ENCODE data around the gene PEX6. TPM values are rescaled to one million over a fixed set of nuclear protein-coding genes. Genes with fewer than 3 reads are reported as not detected.
A peak's percentile ranks its signal among the peaks of the same experiment; 100 is the strongest.

The PEX6 gene
- total RNA-seq, 3 donors from 2014 or later = 13.0 to 22.3 (median 18.9) TPM

DNA sequence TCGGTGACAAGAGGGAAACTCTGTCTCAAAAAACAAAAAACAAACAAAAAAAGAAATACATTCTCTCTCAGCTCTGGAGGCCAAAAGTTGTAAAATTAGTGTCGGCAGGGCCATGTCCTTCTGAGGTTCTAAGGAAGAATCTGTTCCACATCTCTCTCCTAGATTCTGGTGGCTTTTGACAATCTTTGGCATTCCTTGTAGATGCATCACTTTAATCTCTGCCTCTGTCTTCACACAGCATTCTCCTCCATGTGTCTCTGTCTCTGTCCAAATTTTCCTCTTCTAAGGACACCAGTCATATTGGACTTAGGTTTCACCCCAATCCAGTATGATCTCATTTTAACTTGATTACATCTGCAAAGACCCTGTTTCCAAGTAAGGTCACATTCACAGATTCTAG is 14.5 kb upstream of the PEX6 start:
- no peaks in the 10 kb centered on the region for H3K9me3 ChIP-seq
- no peak overlapping the region for H3K4me3 ChIP-seq
- TF ChIP-seq, protein P1, sequence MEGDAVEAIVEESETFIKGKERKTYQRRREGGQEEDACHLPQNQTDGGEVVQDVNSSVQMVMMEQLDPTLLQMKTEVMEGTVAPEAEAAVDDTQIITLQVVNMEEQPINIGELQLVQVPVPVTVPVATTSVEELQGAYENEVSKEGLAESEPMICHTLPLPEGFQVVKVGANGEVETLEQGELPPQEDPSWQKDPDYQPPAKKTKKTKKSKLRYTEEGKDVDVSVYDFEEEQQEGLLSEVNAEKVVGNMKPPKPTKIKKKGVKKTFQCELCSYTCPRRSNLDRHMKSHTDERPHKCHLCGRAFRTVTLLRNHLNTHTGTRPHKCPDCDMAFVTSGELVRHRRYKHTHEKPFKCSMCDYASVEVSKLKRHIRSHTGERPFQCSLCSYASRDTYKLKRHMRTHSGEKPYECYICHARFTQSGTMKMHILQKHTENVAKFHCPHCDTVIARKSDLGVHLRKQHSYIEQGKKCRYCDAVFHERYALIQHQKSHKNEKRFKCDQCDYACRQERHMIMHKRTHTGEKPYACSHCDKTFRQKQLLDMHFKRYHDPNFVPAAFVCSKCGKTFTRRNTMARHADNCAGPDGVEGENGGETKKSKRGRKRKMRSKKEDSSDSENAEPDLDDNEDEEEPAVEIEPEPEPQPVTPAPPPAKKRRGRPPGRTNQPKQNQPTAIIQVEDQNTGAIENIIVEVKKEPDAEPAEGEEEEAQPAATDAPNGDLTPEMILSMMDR (IDR thresholded peaks at IDR 0.05) = no peak
- no peak for TF ChIP-seq POLR2AphosphoS5 (IDR thresholded peaks at IDR 0.05)
- no peak for TF ChIP-seq POLR2A (IDR thresholded peaks at IDR 0.05)
- no peaks in the 10 kb centered on the region for H3K4me1 ChIP-seq
- H3K36me3 ChIP-seq = no peaks in the 10 kb centered on the region
- intact Hi-C loops (cut with DNase I; ENCODE audit: low total_unique reads) = no loop called here
- no peak overlapping the region for H3K27ac ChIP-seq
- no peaks in the 10 kb centered on the region for H3K27me3 ChIP-seq
- no peak for DNase-seq (ENCODE audit: low spot score in 2 of 2)

DNA sequence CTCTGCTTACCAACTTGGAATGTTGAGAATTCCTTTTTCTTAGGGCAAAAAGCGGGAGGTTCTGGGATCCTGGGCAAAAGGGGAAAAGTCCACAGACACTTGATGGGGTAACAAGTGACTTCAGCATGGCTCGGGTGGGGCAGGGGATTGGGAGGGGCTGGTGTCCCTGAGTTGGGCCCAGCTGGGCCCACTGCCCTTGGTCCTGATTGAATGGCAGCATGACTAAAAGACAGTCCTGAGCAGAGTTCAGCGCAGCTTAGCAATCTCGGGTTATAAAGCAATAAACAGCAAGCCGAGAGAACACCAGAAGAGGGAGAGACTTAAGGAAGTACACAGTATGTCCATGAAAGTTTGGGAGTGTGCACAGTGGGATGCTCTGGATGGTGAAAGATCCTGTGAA is 10.9 kb upstream of the PEX6 start:
- Histone ChIP-seq H3K9me3 (no peaks in the 10 kb centered on the region), H3K36me3 (no peaks in the 10 kb centered on the region), H3K27me3 (no peaks in the 10 kb centered on the region), H3K27ac (no peak overlapping the region), H3K4me3 (no peak overlapping the region), H3K4me1 (peaks cover 0 to 7% of the 10 kb centered on the region in 2 donors)
- DNase-seq (ENCODE audit: low spot score in 2 of 2) = no peak
- intact Hi-C loops (cut with DNase I; ENCODE audit: low total_unique reads) = loop anchor here (10.0 kb wide), 1 partner anchor 1055 kb away; no protein-coding TSS in a partner anchor
- TF ChIP-seq POLR2AphosphoS5 (IDR thresholded peaks at IDR 0.05) = no peak
- TF ChIP-seq, protein P1 (IDR thresholded peaks at IDR 0.05) = no peak
- no peak for TF ChIP-seq POLR2A (IDR thresholded peaks at IDR 0.05)

DNA sequence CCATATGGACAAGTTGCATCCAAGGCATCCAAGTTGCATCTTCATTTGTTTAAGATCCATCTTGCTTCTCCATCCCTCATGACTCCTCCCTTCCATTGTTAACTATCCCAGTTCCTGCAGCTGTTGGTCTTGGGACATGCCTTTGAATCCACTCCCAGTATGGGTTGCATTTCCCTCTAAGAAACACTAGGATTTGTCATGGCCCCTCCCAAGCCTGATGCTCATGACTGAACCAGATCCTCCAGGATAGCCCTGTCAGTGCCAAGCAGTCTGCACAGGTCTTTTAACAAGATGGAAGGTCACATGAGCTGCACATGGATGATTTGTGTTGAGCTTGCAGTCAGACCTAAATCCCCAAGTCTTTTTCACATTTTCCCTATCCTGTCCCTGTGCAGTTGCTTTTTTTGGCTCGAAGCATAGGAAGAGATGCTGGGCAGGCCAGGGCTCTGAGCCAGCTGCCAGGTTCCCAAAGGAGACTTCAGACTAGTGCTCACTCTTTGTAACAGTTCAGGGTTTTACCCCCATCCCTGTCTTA is 9.6 kb upstream of the PEX6 start:
- H3K4me1 ChIP-seq = peaks cover 0 to 7% of the 10 kb centered on the region in 2 donors
- no peaks in the 10 kb centered on the region for H3K27me3 ChIP-seq
- no peak for DNase-seq (ENCODE audit: low spot score in 2 of 2)
- H3K9me3 ChIP-seq = no peaks in the 10 kb centered on the region
- TF ChIP-seq, protein P1 (IDR thresholded peaks at IDR 0.05) = no peak
- no peak for TF ChIP-seq POLR2AphosphoS5 (IDR thresholded peaks at IDR 0.05)
- TF ChIP-seq POLR2A (IDR thresholded peaks at IDR 0.05) = no peak
- intact Hi-C loops (cut with DNase I; ENCODE audit: low total_unique reads) = loop anchor here (10.0 kb wide), 1 partner anchor 1054 kb away; no protein-coding TSS in a partner anchor
- no peak overlapping the region for H3K27ac ChIP-seq
- no peak overlapping the region for H3K4me3 ChIP-seq
- H3K36me3 ChIP-seq = no peaks in the 10 kb centered on the region

DNA sequence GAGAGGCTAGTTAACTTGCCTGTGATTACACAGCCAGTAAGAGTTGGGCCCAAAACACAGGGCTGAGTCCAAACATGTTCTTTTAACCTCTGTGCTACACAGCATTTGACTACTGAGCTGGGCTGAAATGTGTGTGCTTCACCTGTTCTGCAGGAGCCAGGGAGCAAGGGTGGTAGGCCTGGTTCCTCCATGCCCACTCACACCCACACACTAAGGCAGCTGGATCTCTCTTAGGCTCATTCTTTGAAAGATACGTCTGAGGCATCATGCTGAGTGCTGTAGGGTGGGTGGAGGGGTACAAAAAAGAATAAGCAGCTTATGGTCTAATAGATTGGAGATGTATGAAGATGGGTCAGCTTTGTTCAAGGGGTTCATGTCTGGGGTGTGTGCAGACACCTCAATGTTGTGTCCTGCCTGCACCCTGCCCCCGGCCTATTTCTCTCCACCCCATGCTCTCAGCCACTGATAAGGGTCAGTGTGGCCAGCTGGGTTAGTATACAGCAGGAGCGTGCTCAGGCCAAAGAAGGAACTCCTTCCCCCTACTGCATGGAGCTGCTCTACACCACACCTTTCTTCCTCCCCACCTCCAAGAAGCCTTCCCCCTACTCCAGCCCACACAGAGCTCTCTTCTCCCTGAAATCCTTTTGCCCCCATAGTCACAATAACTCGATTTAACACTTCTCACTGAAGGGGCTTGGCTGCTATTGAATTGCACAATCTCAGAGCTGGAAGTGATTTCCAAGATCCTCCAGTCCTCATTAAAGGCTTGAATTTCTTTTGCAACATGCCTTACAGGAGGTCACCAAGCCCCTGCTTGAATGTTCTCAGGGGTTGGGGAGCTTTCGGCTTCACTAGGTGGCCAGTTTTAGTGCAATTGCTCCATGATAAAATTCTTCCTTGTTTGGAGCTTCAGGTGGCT is 8.8 kb upstream of the PEX6 start:
- Histone ChIP-seq H3K4me3 (peak overlapping the region in 1 of 3 donors; percentile 15), H3K4me1 (peaks cover 0 to 7% of the 10 kb centered on the region in 2 donors), H3K9me3 (no peaks in the 10 kb centered on the region), H3K27ac (peak overlapping the region in 1 of 2 donors; percentile 75), H3K36me3 (no peaks in the 10 kb centered on the region), H3K27me3 (no peaks in the 10 kb centered on the region)
- TF ChIP-seq, protein P1 (IDR thresholded peaks at IDR 0.05) = no peak
- TF ChIP-seq POLR2A (IDR thresholded peaks at IDR 0.05) (no peak), POLR2AphosphoS5 (IDR thresholded peaks at IDR 0.05) (no peak)
- no peak for DNase-seq (ENCODE audit: low spot score in 2 of 2)
- intact Hi-C loops (cut with DNase I; ENCODE audit: low total_unique reads) = loop anchor here (10.0 kb wide), 1 partner anchor 1053 kb away; no protein-coding TSS in a partner anchor

Measured in breast epithelium (tissue), 4 donors.